Measurements from ENCODE around the gene KCNIP2.

Gene KCNIP2

GRCh38 chr10:101859530-101859929 is 15.9 kb upstream of the KCNIP2 start:
- no peaks in the 10 kb centered on the region for H3K36me3 ChIP-seq (ENCODE audit: low read depth)
- no peak for DNase-seq (ENCODE audit: low spot score)
- H3K4me1 ChIP-seq (ENCODE audit: insufficient read depth, poor library complexity, severe bottlenecking), result no peaks in the 10 kb centered on the region
- no peak overlapping the region for H3K27ac ChIP-seq (ENCODE audit: poor library complexity, severe bottlenecking)
- no peak overlapping the region for H3K4me3 ChIP-seq (ENCODE audit: severe bottlenecking)
- no peaks in the 10 kb centered on the region for H3K9me3 ChIP-seq (ENCODE audit: severe bottlenecking)
- H3K27me3 ChIP-seq (ENCODE audit: insufficient read depth, poor library complexity, severe bottlenecking), result no peaks in the 10 kb centered on the region
- ATAC-seq (ENCODE audit: low read depth), result no peak
- TF ChIP-seq, protein P1, sequence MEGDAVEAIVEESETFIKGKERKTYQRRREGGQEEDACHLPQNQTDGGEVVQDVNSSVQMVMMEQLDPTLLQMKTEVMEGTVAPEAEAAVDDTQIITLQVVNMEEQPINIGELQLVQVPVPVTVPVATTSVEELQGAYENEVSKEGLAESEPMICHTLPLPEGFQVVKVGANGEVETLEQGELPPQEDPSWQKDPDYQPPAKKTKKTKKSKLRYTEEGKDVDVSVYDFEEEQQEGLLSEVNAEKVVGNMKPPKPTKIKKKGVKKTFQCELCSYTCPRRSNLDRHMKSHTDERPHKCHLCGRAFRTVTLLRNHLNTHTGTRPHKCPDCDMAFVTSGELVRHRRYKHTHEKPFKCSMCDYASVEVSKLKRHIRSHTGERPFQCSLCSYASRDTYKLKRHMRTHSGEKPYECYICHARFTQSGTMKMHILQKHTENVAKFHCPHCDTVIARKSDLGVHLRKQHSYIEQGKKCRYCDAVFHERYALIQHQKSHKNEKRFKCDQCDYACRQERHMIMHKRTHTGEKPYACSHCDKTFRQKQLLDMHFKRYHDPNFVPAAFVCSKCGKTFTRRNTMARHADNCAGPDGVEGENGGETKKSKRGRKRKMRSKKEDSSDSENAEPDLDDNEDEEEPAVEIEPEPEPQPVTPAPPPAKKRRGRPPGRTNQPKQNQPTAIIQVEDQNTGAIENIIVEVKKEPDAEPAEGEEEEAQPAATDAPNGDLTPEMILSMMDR (IDR thresholded peaks at IDR 0.05; ENCODE audit: poor library complexity, severe bottlenecking), result no peak

GRCh38 chr10:101858723-101859500 is 15.3 kb upstream of the KCNIP2 start:
- Histone ChIP-seq H3K4me3 (ENCODE audit: severe bottlenecking) (no peak overlapping the region), H3K27ac (ENCODE audit: poor library complexity, severe bottlenecking) (no peak overlapping the region)
- no peak for ATAC-seq (ENCODE audit: low read depth)

DNA sequence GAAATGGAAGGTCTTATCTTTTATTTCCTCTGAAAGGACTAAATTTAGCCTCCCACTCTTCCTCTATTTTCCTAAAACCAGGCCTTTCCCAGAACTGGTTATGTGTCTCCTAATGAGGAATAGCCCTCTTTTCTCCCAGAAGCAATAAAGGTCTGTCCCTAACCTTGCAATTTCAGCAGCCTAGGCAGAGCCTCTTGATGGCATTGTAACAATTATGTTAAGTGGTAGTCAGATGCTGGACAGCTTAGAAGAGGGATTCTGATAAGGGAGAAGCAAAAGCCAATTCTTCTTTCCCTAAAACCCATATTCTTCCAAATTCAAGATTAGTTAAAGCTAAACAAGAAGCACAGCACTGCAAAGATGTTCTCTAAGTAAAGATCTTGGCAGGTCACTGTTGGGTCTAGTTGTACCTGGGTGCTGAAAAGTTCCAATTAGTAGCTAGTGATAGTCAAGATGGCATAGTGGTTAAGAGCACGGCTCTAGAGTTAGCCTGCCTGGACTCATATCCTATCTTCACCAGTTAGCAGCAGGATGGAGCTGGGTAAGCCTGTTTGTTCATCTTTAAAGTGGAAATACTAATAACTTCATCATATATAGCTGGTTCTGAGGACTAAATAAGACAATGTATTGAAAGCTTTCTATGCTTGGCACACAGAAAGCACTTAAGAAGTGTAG is 14.3 kb upstream of the KCNIP2 start:
- H3K9me3 ChIP-seq (ENCODE audit: severe bottlenecking), result no peaks in the 10 kb centered on the region
- no peak overlapping the region for H3K4me3 ChIP-seq (ENCODE audit: severe bottlenecking)
- no peaks in the 10 kb centered on the region for H3K4me1 ChIP-seq (ENCODE audit: insufficient read depth, poor library complexity, severe bottlenecking)
- no peak overlapping the region for H3K27ac ChIP-seq (ENCODE audit: poor library complexity, severe bottlenecking)
- no peak for DNase-seq (ENCODE audit: low spot score)
- H3K36me3 ChIP-seq (ENCODE audit: low read depth), result no peaks in the 10 kb centered on the region
- no peaks in the 10 kb centered on the region for H3K27me3 ChIP-seq (ENCODE audit: insufficient read depth, poor library complexity, severe bottlenecking)
- no peak for ATAC-seq (ENCODE audit: low read depth)
- TF ChIP-seq, protein P1 (IDR thresholded peaks at IDR 0.05; ENCODE audit: poor library complexity, severe bottlenecking), result no peak

More at GRCh38 chr10:101858723-101859500, 15.3 kb upstream of the KCNIP2 start:
- Histone ChIP-seq H3K4me1 (ENCODE audit: insufficient read depth, poor library complexity, severe bottlenecking) (no peaks in the 10 kb centered on the region), H3K27me3 (ENCODE audit: insufficient read depth, poor library complexity, severe bottlenecking) (no peaks in the 10 kb centered on the region), H3K9me3 (ENCODE audit: severe bottlenecking) (no peaks in the 10 kb centered on the region), H3K36me3 (ENCODE audit: low read depth) (no peaks in the 10 kb centered on the region)
- TF ChIP-seq, protein P1 (IDR thresholded peaks at IDR 0.05; ENCODE audit: poor library complexity, severe bottlenecking), result no peak
- no peak for DNase-seq (ENCODE audit: low spot score)

- Histone ChIP-seq H3K4me1 (ENCODE audit: insufficient read depth, poor library complexity, severe bottlenecking) (no peaks in the 10 kb centered on the region), H3K9me3 (ENCODE audit: severe bottlenecking) (no peaks in the 10 kb centered on the region), H3K27me3 (ENCODE audit: insufficient read depth, poor library complexity, severe bottlenecking) (no peaks in the 10 kb centered on the region), H3K27ac (ENCODE audit: poor library complexity, severe bottlenecking) (no peak overlapping the region), H3K4me3 (ENCODE audit: severe bottlenecking) (no peak overlapping the region), H3K36me3 (ENCODE audit: low read depth) (no peaks in the 10 kb centered on the region)
- ATAC-seq (ENCODE audit: low read depth) (no peak), DNase-seq (ENCODE audit: low spot score) (no peak)
- TF ChIP-seq, protein P1 (IDR thresholded peaks at IDR 0.05; ENCODE audit: poor library complexity, severe bottlenecking), result no peak
Measured at GRCh38 chr10:101856626-101857025, 13.0 kb upstream of the KCNIP2 start.

Measured in RWPE2 (cell line).